ENCODE measurements around the gene ST7L. TPM values are rescaled to one million over a fixed set of nuclear protein-coding genes. Genes with fewer than 3 reads are reported as not detected.

Gene ST7L
- 18.3 and 21.6 TPM in 2 replicates for total RNA-seq

GRCh38 chr1:112618721-112619517, at the start of gene ST7L:
Gene ST7L, minus strand, starts transcription at chr1:112619141. Its CDS starts 28 bp downstream, at chr1:112619113.

GRCh38 chr1:112619518-112620376, 806 bp upstream of the ST7L start, which contains the start of gene CAPZA1:
Gene CAPZA1, plus strand, starts transcription at chr1:112619832. Its CDS starts 13 bp downstream, at chr1:112619845.

GRCh38 chr1:112508278-112509004, 110.5 kb downstream of the ST7L start, which contains the start of gene WNT2B:
Gene WNT2B, plus strand, starts transcription at chr1:112508965. Its CDS starts 298 bp downstream, at chr1:112509263.

Small RNAs within 50 kb of the gene (small RNA-seq; reads per million reads assigned to genes)
- not detected for gene RNU7-70P

Other genes starting within 250 kb of the ST7L start
- 22.2 and 28.0 TPM in 2 replicates for gene CTTNBP2NL, start 222.9 kb downstream of the ST7L start, total RNA-seq
- 1.2 and 1.3 TPM in 2 replicates for gene WNT2B, start 110.2 kb downstream of the ST7L start, total RNA-seq
- 266 and 317 TPM in 2 replicates for gene CAPZA1, start 691 bp upstream of the ST7L start, total RNA-seq
- 37.6 and 40.5 TPM in 2 replicates for gene MOV10, start 55.5 kb upstream of the ST7L start, total RNA-seq
- gene RHOC, start 88.0 kb upstream of the ST7L start, total RNA-seq: 327 and 336 TPM in 2 replicates
- gene PPM1J, start 96.2 kb upstream of the ST7L start, total RNA-seq: 0.65 and 0.78 TPM in 2 replicates

All from articular chondrocyte of knee joint (primary cell).